Ecto neural progenitor cell (in vitro differentiated cells): ENCODE results near the gene TRABD.

Source experiments
- DNase-seq: peaks from one replicate; pipeline ENCODE4 v3.0.0-alpha.2; 2018; ENCODE audit warnings: low spot score

TRABD gene

GRCh38 chr22:50217543-50218152, 31.9 kb downstream of the TRABD start:
- no peak for DNase-seq

- DNase-seq: no peak
These were observed 32.7 kb downstream of the TRABD start for GRCh38 chr22:50218153-50218995.

DNA sequence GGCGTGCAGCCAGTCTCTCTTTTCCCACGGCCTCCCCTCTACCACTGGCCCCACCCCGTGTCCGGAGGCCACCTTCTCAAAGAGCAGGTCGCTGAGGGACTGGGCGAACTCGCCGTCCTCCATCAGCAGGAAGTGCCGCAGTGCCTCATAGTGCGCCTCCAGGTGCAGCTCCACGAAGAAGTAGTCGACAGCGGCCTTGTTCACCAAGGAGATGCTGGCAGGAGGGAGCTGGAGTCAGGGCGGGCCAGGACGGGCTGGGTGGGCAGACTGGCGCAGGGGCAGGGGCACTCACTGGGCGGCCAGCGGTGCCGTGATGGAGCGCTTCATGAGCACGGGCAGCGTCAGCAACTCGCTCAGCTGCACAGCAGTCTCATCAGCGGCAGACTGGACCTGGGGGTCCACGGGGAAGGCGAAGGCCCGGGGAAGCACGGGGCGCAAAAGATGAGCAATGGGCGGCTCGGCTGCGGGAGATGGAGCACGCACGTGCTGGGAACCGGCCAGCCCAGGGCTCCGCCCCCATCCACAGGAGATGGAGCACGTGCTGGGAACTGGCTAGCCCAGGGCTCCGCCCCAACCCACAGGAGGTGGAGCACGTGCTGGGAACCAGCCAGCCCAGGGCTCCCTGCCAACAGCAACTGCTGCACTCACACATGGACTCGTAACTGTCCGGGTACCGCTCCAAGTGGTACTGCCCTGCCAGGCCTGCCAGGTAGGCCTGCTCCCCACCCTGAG, 33.4 kb downstream of the TRABD start:
- DNase-seq: no peak

- no peak for DNase-seq
These were observed 34.3 kb downstream of the TRABD start for GRCh38 chr22:50219800-50220602.

DNA sequence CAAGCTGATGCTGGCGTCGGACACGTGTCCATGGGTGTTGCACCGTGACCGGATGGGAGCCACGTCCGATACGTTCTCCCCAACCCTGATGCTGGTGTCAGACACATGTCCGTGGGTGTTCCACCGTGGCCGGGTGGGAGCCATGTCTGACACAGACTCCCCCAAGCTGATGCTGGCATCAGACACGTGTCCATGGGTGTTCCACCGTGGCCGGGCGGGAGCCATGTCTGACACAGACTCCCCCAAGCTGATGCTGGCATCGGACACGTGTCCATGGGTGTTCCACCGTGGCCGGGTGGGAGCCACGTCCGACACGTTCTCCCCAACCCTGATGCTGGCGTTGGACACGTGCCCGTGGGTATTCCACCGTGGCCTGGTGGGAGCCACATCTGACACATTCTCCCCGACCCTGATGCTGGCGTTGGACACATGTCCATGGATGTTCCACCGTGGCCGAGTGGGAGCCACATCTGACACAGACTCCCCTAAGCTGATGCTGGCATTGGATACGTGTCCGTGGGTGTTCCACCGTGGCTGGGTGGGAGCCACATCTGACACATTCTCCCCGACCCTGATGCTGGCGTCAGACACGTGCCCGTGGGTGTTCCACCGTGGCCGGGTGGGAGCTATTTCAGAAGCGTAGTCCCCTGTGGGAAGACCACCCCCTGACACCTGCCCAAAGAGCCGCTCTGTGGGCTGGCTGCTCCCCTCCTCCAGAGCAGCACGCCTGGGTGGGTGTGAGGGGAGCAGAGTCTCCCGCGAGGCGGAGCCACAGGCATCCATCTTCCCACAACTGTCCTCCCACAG, 35.1 kb downstream of the TRABD start:
- DNase-seq: no peak

- DNase-seq: no peak
These were observed 35.9 kb downstream of the TRABD start for GRCh38 chr22:50221410-50222300.

- DNase-seq: no peak
These were observed 36.8 kb downstream of the TRABD start for GRCh38 chr22:50222508-50222907.

- DNase-seq: no peak
These were observed 38.4 kb downstream of the TRABD start for GRCh38 chr22:50224071-50224470.

- no peak for DNase-seq
These were observed 39.7 kb downstream of the TRABD start for GRCh38 chr22:50225200-50225969.

DNA sequence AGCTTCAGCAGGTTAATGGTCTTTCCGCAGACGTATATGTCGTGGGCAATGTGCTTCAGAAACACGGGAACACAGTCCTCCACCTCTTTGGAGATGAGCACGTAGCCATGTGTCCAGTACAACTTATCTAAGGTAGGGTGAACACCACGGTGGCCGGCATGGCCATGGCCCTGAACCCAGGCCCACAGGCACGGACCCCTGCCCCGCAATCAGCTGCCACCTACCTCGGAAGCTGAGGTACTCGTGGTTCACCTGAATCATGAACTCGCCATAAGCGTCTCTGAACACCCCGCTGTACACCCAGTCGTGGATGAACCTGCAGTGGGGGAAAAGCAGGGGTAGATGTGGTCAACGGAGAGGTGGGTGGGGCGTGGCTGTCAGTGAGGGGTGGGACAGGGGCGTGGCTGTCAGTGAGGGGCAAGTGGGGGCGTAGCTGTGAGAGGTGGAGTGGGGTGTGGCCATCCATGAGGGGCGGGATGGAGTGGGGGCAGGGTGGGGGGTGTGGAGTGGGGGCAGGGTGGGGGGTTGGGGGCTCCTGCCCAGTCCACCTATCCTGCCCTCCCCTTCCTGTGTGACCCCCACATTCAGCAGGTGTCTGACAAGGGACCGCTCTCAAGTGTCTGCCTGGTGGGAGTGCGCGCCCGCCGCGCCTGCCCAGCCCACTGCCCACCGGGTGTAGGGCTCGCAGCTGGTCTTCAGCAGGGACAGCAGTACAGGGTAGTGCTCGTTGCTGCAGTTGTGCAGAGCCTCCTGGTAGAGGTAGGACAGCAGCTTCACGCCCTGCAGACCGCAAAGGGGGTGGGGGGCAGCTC, 40.6 kb downstream of the TRABD start:
- no peak for DNase-seq

GRCh38 chr22:50226875-50227165, 41.1 kb downstream of the TRABD start:
- no peak for DNase-seq

DNA sequence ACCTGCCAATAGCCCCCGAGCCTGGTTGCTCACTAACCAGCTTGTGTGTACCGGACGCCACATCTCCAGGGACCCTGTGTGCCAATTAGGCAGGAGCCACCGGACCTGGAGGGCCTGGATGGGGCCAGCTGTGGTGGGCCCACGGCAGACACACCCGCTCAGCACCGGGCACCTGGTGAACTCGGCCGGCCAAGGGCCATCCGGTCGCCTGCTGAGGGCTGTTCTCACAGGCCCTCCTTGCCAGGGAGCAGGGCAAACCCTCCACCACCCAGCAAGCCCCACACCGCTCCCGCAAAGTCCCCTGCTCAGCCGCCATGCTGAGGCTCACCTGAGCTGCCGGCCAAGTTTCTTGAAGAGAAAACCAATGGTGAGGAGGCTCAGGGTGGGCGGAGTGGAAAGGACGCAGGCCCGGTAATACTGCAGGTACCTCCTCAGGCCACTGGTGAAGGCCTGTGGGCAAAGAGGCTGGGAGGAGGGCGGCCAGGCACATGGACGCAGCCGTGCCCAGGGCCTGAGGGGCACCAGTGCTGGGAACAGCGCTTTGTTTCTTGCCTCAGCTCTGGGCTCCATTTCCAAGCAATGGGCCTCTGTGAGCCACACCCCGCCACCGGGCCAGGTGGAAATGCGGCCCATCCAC, 42.0 kb downstream of the TRABD start:
- DNase-seq: no peak

DNA sequence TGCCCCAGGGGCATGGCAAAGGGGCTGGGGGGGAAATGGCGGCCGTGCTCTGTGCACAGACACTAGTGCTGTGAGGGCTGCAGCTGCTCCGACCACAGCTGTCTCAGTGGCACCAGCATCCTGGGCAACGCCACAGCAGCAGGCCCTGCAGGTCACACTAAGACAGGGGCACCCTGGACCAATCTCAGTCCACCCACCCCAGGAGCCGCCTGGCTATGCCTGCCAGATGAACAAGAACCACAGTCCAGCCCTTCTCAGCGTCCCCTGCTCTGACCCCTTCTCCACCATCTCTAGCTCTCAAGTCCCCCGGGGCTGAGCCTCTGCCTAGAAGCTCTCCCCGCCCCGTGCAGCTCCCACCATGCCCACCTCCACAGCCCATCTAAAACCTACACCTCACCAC, 42.7 kb downstream of the TRABD start:
- DNase-seq: no peak

DNA sequence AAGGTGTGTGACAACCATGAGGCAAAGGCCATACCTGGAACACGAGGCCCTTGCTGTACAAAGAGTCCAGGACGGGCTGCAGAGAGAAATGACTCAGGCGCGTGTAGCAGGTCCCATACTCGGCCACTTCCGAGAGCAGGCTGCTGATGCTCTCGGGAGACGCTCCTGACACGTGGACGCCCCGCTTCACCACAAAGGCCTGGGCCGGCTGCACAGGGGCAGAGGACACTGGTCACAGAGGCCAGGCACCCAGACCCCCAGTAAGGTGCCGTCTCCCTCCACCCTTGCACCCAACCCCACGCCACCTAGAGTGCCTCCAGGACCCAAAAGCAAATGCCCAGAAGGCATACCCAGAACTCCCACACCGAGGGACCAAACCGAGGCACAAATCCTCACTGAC, 43.7 kb downstream of the TRABD start:
- no peak for DNase-seq

GRCh38 chr22:50232481-50233151, 46.9 kb downstream of the TRABD start:
- no peak for DNase-seq

GRCh38 chr22:50233223-50233622, 47.5 kb downstream of the TRABD start:
- DNase-seq: no peak

GRCh38 chr22:50236731-50237409, 51.2 kb downstream of the TRABD start:
- DNase-seq: no peak
